ENCODE results near the gene GJB1.

DNA sequence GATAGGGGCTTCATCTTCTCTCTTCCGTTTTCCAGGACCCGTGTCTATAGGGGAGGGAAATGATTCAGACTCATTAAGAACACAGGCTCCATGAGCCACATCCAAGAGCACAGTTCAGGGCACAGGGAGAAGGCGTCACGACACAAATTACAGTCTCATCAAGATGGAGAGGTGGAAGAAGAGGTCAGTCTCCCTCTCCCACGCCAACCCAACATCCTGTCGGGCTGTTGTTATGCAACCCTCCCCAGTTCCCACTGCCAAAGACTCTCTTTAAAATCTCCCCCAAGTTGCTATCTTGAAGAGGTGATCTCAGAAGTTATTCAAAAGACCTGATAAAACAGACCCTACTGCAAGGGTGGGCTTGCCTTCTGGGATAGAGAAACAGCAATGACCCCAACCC lies 18.3 kb downstream of the GJB1 start:
- TF ChIP-seq, protein P1, sequence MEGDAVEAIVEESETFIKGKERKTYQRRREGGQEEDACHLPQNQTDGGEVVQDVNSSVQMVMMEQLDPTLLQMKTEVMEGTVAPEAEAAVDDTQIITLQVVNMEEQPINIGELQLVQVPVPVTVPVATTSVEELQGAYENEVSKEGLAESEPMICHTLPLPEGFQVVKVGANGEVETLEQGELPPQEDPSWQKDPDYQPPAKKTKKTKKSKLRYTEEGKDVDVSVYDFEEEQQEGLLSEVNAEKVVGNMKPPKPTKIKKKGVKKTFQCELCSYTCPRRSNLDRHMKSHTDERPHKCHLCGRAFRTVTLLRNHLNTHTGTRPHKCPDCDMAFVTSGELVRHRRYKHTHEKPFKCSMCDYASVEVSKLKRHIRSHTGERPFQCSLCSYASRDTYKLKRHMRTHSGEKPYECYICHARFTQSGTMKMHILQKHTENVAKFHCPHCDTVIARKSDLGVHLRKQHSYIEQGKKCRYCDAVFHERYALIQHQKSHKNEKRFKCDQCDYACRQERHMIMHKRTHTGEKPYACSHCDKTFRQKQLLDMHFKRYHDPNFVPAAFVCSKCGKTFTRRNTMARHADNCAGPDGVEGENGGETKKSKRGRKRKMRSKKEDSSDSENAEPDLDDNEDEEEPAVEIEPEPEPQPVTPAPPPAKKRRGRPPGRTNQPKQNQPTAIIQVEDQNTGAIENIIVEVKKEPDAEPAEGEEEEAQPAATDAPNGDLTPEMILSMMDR (IDR thresholded peaks at IDR 0.05): no peak
- no peak for TF ChIP-seq ZFX (IDR thresholded peaks at IDR 0.05; ENCODE audit: borderline replicate concordance)
